Transverse colon (tissue), 3 donors: ENCODE measurements around the gene ROPN1.

ENCODE experiments used
- CTCF ChIP-seq, 5 experiments: fragments of 200-600 bp in 3 of 5; fragments of 450-650 bp in 2 of 5; sonication (generic) in 3 of 5; IDR thresholded peaks; 1 replicate in 2 of 5; 2 replicates in 3 of 5; pipeline ENCODE4 v1.5.1; 2016 to 2017; ENCODE audit warnings: antibody characterized with exemption in 5 of 5, inconsistent platforms in 3 of 5, mild to moderate bottlenecking in 2 of 5, moderate library complexity in 1 of 5
- EP300 ChIP-seq: sonication (generic); formaldehyde crosslinking; IDR thresholded peaks from one replicate; pipeline ENCODE4 v1.6.1; 2017; ENCODE audit warnings: antibody characterized with exemption, low read depth
- POLR2A ChIP-seq: fragments of 450-650 bp; IDR thresholded peaks from one replicate; pipeline ENCODE4 v1.6.1; 2016; ENCODE audit warnings: antibody characterized with exemption, mild to moderate bottlenecking, moderate library complexity

DNA sequence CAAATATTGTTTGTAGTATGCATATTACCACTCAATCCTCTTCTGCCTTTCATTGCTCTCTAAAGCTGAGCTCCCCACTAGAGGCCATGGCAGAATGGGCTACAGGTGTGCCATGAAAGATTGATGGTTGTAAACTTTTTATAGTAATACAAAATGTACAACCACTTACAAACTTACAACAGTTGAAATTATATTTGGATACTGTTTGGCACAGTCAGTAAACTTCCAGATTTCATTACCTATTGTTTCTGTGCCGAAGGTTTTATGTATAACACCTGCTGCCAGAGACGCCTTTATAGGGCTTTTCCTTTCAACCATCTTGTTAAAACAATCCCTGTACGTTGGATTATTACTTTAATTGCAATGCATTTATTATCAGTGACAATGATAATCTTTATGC, 7.0 kb downstream of the ROPN1 start:
- no peak for TF ChIP-seq CTCF (IDR thresholded peaks at IDR 0.05)
- no peak for TF ChIP-seq POLR2A
- TF ChIP-seq EP300 = no peak
